Peyer's patch (tissue), 4 donors: ENCODE data around the gene ZCRB1.

Experiments
- POLR2A ChIP-seq, 2 donors: fragments of 450-650 bp; IDR thresholded peaks; one replicate each; pipeline ENCODE4 v1.5.1; 2017; ENCODE audit warnings: antibody characterized with exemption in 2 of 2, mild to moderate bottlenecking in 2 of 2, moderate library complexity in 2 of 2
- TF ChIP-seq, protein P1 (sequence below), 6 experiments: fragments of 450-650 bp in 4 of 6; fragments of 200-600 bp in 2 of 6; sonication (generic) in 1 of 6; IDR thresholded peaks; one replicate each; pipeline ENCODE4 v1.5.1; 2017 to 2019; ENCODE audit warnings: antibody characterized with exemption in 6 of 6, mild to moderate bottlenecking in 3 of 6, moderate library complexity in 1 of 6

DNA sequence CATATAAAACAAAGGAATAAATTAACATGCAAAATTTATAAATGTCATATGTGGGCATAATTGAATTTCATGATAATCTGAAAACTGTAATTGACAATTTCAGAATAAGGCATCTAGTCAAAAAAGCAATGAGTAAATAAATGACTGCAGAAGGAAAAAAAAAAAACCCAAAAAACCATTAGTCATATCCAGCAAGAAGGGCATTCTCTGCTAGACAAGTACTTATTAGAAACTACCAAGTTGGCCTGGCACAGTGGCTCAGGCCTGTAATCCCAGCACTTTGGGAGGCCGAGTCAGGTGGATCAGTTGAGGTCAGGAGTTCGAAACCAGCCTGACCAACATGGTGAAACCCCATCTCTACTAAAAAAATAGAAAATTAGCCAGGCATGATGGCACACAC lies 17.5 kb downstream of the ZCRB1 start:
- TF ChIP-seq, protein P1, sequence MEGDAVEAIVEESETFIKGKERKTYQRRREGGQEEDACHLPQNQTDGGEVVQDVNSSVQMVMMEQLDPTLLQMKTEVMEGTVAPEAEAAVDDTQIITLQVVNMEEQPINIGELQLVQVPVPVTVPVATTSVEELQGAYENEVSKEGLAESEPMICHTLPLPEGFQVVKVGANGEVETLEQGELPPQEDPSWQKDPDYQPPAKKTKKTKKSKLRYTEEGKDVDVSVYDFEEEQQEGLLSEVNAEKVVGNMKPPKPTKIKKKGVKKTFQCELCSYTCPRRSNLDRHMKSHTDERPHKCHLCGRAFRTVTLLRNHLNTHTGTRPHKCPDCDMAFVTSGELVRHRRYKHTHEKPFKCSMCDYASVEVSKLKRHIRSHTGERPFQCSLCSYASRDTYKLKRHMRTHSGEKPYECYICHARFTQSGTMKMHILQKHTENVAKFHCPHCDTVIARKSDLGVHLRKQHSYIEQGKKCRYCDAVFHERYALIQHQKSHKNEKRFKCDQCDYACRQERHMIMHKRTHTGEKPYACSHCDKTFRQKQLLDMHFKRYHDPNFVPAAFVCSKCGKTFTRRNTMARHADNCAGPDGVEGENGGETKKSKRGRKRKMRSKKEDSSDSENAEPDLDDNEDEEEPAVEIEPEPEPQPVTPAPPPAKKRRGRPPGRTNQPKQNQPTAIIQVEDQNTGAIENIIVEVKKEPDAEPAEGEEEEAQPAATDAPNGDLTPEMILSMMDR (IDR thresholded peaks at IDR 0.05): no peak
- no peak for TF ChIP-seq POLR2A (IDR thresholded peaks at IDR 0.05)
